SKM-1 treated with dmso at 0.1 percent for 144 hours (cell line): ENCODE results near the gene ADTRP.

Experiments used
- DNase-seq: peaks from one replicate; lab custom pipeline; 2025; ENCODE audit not compliant: unreplicated experiment; lab: John Stamatoyannopoulos, UW

Gene ADTRP

GRCh38 chr6:11756726-11757125, 21.9 kb downstream of the ADTRP start:
- no peak for DNase-seq

- DNase-seq = no peak
Observed at GRCh38 chr6:11756292-11756691, 22.3 kb downstream of the ADTRP start.

- no peak for DNase-seq
Observed at GRCh38 chr6:11755725-11756124, 22.9 kb downstream of the ADTRP start.

GRCh38 chr6:11754625-11755271, 23.9 kb downstream of the ADTRP start:
- DNase-seq = no peak

- DNase-seq = no peak
Observed at GRCh38 chr6:11753798-11754197, 24.8 kb downstream of the ADTRP start.

GRCh38 chr6:11752360-11752759, 26.2 kb downstream of the ADTRP start:
- DNase-seq = no peak

GRCh38 chr6:11750682-11751081, 27.9 kb downstream of the ADTRP start:
- no peak for DNase-seq

- DNase-seq = peak; percentile 32
Observed at GRCh38 chr6:11748591-11749210, 29.9 kb downstream of the ADTRP start.

GRCh38 chr6:11747021-11747420, 31.6 kb downstream of the ADTRP start:
- DNase-seq = no peak

GRCh38 chr6:11744753-11745152, 33.9 kb downstream of the ADTRP start:
- DNase-seq = no peak

GRCh38 chr6:11744101-11744500, 34.5 kb downstream of the ADTRP start:
- no peak for DNase-seq

GRCh38 chr6:11740875-11741274, 37.7 kb downstream of the ADTRP start:
- no peak for DNase-seq

- peak; percentile 49 for DNase-seq
Observed at GRCh38 chr6:11738661-11739375, 39.8 kb downstream of the ADTRP start.

- DNase-seq = no peak
Observed at GRCh38 chr6:11738234-11738633, 40.4 kb downstream of the ADTRP start.

- no peak for DNase-seq
Observed at GRCh38 chr6:11736601-11737000, 42.0 kb downstream of the ADTRP start.

- DNase-seq = no peak
Observed at GRCh38 chr6:11734861-11735613, 43.6 kb downstream of the ADTRP start.

- DNase-seq = peak; percentile 99
Observed at GRCh38 chr6:11732036-11732631, 46.5 kb downstream of the ADTRP start.

GRCh38 chr6:11731423-11731822, 47.2 kb downstream of the ADTRP start:
- DNase-seq = no peak

- no peak for DNase-seq
Observed at GRCh38 chr6:11730641-11731040, 48.0 kb downstream of the ADTRP start.

GRCh38 chr6:11729076-11729475, 49.5 kb downstream of the ADTRP start:
- DNase-seq = no peak
